Inferior parietal cortex (tissue), 1 donor: Measurements from ENCODE around the gene MICAL2.
"Not testable (repeated sequence)": the region's sequence is repeated elsewhere in the genome, so short reads cannot be mapped to it uniquely, and the experiment has no call there.

Experiments used
- DNase-seq: peaks from one replicate; pipeline ENCODE4 v3.0.0-alpha.2; 2016; ENCODE audit errors: extremely low spot score

MICAL2 gene

DNA sequence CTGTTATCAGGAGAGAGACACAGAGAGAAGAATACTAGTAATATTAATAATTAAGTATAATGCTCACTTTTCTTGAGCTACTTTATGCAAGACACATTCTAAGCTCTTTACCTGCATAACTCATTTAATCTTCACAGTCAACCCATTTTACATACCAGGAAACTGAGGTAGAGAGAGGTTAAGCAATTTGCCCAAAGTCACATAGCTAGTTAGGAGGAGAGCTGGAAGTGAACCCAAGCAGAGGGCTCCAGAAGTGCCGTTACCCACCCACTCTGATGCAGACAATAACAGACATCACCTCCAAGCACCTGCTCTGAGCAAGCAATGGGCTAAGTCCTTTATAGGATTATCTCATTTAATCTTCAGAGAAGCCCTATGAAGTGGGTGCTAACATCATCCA is 24.8 kb downstream of the MICAL2 start:
- DNase-seq, result no peak

- no peak for DNase-seq
These were observed 26.8 kb downstream of the MICAL2 start for GRCh38 chr11:12137005-12137690.

DNA sequence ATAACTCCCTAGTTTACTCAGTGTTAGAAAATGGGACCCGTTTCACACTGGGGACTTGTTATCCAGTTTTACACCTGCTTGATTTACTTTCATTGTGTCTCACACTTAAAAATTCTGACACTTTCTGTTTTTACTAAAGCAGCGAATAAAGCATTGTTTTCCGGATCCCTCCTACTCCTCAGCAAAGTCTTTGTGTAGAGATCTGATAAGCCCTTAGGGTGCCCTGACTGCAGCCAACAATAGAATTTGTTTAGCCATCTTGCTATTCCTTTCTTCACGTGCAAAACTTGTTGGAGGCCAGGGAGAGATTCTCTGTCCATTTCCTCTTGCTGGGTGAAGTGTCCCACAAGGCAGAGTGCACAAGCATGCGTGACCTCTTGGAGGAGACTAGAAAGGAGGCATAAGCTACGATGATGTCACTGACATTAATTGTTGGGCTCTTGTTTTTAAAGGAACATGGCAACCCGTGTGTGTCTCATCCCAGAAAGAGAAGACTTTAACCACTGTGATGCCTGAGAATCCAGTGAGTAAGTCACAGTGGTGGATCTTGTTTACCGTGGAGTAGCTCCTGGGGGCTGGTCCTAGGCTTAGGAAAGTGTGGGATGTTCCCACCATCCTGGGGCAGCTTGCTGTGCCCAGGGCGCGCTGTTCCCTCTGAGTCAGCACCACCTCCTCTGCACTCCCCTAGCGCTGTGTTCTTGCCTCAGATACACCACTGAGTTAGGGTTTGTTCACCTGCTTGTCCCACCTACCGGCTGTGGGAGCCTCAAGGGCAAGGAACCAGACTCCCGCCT is 27.7 kb downstream of the MICAL2 start:
- DNase-seq, result no peak

DNA sequence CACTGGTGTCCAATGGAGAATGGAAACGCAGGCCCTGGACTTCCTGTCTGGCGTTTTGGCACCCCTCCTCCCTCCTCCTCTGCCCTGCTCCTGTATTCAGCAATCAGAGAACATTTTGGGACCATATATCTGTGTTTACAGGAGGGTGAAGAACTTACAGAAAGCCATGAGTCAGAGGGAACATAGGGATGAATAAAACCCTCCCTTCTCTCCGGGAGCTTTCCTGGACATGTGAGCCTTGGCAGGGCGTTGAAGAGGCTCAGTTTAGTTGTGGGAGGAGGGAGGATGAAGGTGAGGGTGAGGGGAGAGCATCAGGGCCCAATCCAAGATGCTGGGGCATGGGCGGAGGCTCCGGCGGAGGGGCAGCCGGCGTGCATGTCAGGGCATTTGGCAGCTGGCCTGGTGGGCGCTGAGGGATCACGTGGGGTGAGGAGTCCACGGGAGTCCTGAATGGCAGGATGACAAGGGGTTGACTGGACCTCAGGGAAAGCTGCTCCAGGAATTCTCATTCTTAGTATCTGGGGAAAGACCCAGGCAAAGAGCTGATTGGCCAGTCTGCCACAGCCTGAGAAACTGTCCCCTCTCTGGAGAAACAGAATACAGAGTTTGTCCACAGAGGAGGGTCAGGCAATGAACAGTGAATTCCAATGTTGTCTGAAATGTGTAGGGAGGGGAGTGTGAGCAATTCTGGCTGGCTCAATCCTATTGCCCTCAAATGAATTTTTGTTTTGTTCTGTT is 28.9 kb downstream of the MICAL2 start:
- no peak for DNase-seq

GRCh38 chr11:12140186-12140793 is 29.9 kb downstream of the MICAL2 start:
- no peak for DNase-seq

GRCh38 chr11:12141283-12141682 is 30.9 kb downstream of the MICAL2 start:
- DNase-seq, result no peak

GRCh38 chr11:12142176-12142575 is 31.8 kb downstream of the MICAL2 start:
- DNase-seq, result no peak

GRCh38 chr11:12142909-12143308 is 32.5 kb downstream of the MICAL2 start:
- DNase-seq, result no peak

- no peak for DNase-seq
These were observed 33.3 kb downstream of the MICAL2 start for GRCh38 chr11:12143461-12144258.

- DNase-seq, result no peak
These were observed 34.2 kb downstream of the MICAL2 start for GRCh38 chr11:12144330-12145174.

DNA sequence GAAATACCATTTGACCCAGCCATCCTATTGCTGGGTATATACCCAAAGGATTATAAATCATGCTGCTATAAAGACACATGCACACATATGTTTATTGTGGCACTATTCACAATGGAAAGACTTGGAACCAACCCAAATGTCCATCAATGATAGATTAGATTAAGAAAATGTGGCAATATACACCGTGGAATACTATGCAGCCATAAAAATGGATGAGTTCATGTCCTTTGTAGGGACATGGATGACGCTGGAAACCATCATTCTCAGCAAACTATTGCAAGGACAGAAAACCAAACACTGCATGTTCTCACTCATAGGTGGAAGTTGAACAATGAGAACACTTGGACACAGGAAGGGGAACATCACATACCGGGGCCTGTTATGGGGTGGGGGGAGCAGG is 36.3 kb downstream of the MICAL2 start:
- not testable (repeated sequence) for DNase-seq

GRCh38 chr11:12147827-12148226 is 37.4 kb downstream of the MICAL2 start:
- no peak for DNase-seq

GRCh38 chr11:12148466-12148865 is 38.1 kb downstream of the MICAL2 start:
- DNase-seq, result no peak

GRCh38 chr11:12148882-12149281 is 38.5 kb downstream of the MICAL2 start:
- no peak for DNase-seq

GRCh38 chr11:12149672-12150225 is 39.4 kb downstream of the MICAL2 start:
- DNase-seq, result peak; percentile 72

GRCh38 chr11:12150831-12151382 is 40.5 kb downstream of the MICAL2 start:
- DNase-seq, result no peak

DNA sequence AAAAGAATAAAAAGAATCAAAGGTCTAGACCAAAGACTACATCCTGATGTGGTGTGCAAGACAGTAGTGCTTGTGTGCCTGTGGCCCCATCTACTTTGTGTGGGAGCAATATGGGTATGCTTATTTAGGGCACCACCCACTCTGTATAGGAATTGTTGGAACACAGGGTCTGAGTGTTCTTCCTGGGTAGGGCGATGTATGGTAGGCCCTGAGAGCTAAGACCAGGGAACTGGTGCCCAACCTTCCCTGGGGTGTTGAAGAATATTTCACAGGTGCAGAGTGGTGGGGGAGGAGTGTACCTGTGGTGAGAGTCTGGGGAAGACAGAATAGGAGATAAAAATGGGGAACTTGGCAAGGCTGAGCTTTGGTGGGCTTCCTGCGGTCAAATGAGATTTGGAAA is 41.9 kb downstream of the MICAL2 start:
- DNase-seq, result no peak

- DNase-seq, result no peak
These were observed 44.7 kb downstream of the MICAL2 start for GRCh38 chr11:12154871-12155668.

DNA sequence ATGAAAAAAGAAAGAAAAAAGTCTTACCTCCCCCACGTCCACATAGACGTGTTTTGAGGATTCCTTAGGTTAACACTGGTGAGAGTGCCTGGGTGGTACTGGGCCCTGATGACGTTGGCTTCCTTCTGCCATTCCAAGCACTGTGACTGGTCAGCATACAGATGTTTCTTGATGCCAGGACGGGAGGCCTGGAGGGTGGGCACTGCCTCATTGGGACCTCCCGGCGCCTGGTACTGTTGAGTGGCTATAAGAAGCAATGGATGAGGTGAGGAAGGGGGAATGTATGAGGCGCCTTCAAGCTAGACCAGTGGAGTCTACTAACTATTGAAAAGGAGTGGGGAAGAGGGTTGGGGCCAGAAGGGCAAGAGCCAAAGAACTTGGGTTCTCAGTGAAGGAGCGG is 45.3 kb downstream of the MICAL2 start:
- no peak for DNase-seq
